ENCODE measurements around the gene PDGFC. TPM values are rescaled to one million over a fixed set of nuclear protein-coding genes. Genes with fewer than 3 reads are reported as not detected.

PDGFC gene
- total RNA-seq, 1 experiment from 2014 or later: 4.5 TPM

DNA sequence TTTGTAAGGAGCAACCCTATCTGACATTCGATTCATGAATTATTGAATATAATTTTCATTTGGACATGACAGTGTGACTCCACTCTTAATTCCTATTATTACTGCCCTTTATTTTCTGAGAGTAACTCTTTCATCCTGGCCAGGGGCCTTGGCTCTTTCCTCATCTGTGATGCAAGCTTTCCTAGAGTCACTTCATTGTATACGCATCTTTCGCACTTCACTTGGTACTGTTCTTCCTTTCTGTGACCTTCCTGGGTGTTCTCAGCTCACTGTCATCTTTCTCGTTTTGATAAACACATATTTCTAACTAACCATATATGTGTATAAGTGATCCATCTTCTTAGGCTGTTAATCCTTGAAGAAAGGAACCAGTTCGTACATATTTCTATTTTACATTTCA is 160.3 kb downstream of the PDGFC start:
- Mint-ChIP-seq H3K9me3 (no peaks in the 10 kb centered on the region), H3K36me3 (ENCODE audit: insufficient read depth in 1 of 3, low read depth in 3 of 3) (no peaks in the 10 kb centered on the region), H3K4me3 (no peak overlapping the region), H3K27ac (no peak overlapping the region), H3K27me3 (ENCODE audit: low read depth) (no peaks in the 10 kb centered on the region), H3K4me1 (no peaks in the 10 kb centered on the region)
- Histone ChIP-seq H3K4ac (ENCODE audit: low read depth, low read length) (no peak overlapping the region), H2AK5ac (ENCODE audit: insufficient read length, low read length) (no peak overlapping the region), H4K20me1 (ENCODE audit: control insufficient read depth, insufficient read depth, insufficient read length) (no peaks in the 10 kb centered on the region), H4K91ac (ENCODE audit: insufficient read length, low read depth, low read length) (no peak overlapping the region), H3K9me3 (ENCODE audit: control insufficient read depth, low read depth, low read length) (no peaks in the 10 kb centered on the region), H3K9ac (ENCODE audit: extremely low read depth, insufficient read length, low read length) (no peak overlapping the region), H3T11ph (ENCODE audit: low read length) (no peak overlapping the region), H2BK5ac (ENCODE audit: insufficient read length, low read length) (no peak overlapping the region), H4K5ac (ENCODE audit: insufficient read length, low read depth, low read length) (no peak overlapping the region), H3K56ac (ENCODE audit: insufficient read length, low read depth, low read length) (no peak overlapping the region), H3K18ac (ENCODE audit: insufficient read length, low read depth, low read length) (no peak overlapping the region), H3K4me2 (ENCODE audit: insufficient read depth, insufficient read length, low read length) (no peak overlapping the region), H3K79me2 (ENCODE audit: insufficient read depth, low read length) (no peaks in the 10 kb centered on the region), H2BK120ac (ENCODE audit: low read depth, low read length, poor library complexity, severe bottlenecking) (no peak overlapping the region), H3K79me1 (ENCODE audit: insufficient read depth, low read depth, low read length, poor library complexity, severe bottlenecking) (no peaks in the 10 kb centered on the region), H3K14ac (ENCODE audit: insufficient read depth, low read length) (no peak overlapping the region), H2AFZ (ENCODE audit: low read length) (no peak overlapping the region), H4K8ac (replicated peaks; ENCODE audit: insufficient read length, low read depth, low read length) (no peak overlapping the region), H3K4me1 (ENCODE audit: insufficient read depth, low read length) (no peaks in the 10 kb centered on the region), H3K27ac (ENCODE audit: insufficient read length, low read depth, low read length) (no peak overlapping the region), H2BK15ac (ENCODE audit: low read depth, low read length) (no peak overlapping the region), H2BK20ac (ENCODE audit: low read depth, low read length, poor library complexity, severe bottlenecking) (no peak overlapping the region), H3K23me2 (ENCODE audit: insufficient read length, low read depth, low read length, poor library complexity, severe bottlenecking) (no peaks in the 10 kb centered on the region), H3K27me3 (ENCODE audit: insufficient read depth, low read length) (no peaks in the 10 kb centered on the region), H2BK12ac (ENCODE audit: insufficient read length, low read depth, low read length) (no peak overlapping the region), H3K23ac (ENCODE audit: insufficient read length, low read depth, low read length) (no peak overlapping the region)
- TF ChIP-seq, protein P1, sequence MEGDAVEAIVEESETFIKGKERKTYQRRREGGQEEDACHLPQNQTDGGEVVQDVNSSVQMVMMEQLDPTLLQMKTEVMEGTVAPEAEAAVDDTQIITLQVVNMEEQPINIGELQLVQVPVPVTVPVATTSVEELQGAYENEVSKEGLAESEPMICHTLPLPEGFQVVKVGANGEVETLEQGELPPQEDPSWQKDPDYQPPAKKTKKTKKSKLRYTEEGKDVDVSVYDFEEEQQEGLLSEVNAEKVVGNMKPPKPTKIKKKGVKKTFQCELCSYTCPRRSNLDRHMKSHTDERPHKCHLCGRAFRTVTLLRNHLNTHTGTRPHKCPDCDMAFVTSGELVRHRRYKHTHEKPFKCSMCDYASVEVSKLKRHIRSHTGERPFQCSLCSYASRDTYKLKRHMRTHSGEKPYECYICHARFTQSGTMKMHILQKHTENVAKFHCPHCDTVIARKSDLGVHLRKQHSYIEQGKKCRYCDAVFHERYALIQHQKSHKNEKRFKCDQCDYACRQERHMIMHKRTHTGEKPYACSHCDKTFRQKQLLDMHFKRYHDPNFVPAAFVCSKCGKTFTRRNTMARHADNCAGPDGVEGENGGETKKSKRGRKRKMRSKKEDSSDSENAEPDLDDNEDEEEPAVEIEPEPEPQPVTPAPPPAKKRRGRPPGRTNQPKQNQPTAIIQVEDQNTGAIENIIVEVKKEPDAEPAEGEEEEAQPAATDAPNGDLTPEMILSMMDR (conservative IDR thresholded peaks at IDR 0.05): no peak
- no CpG with 5 or more reads among the region's 5 CpGs for WGBS (ENCODE audit: extremely low coverage, insufficient read length, low lambda C conversion rate)
- no peak for DNase-seq
